Measurements from ENCODE around the gene SDC1. TPM values are rescaled to one million over a fixed set of nuclear protein-coding genes. Genes with fewer than 3 reads are reported as not detected.
A peak's percentile ranks its signal among the peaks of the same experiment; 100 is the strongest.
"Not testable (repeated sequence)": the region's sequence is repeated elsewhere in the genome, so short reads cannot be mapped to it uniquely, and the experiment has no call there.

The SDC1 gene
- polyA plus RNA-seq, 1 of the 3 experiments (the other 2 are of a cell fraction) = 122 TPM

DNA sequence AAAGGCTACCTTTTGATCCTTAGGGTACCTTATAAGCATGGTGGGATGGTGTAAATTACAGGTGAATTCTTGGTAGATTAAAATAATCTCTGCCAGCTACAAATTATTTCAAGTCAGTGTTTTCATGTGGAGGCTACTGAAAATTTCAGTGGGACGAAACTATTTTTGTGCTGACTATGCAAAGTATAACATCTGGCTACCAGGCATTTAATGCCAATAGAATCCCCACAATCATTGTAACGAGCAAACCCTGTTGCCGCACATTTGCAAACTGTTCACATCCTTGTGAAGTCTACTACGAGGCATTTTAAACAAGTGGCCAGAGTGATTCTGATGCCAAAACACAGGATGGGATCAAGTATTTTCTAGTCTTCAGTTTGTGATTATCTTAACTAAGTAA lies 48.1 kb upstream of the SDC1 start:
- H3K79me2 ChIP-seq (ENCODE audit: insufficient read depth) = peaks cover 39% of the 10 kb centered on the region
- WGBS (ENCODE audit: low lambda C conversion rate) = 93% methylated on average over 4 of the region's 4 CpGs
- CTCF ChIA-PET = interaction anchor here (0.6 to 1.8 kb wide), 7 partner anchors 10 to 369 kb away, joined by 3 to 9 read pairs (median 5); no protein-coding TSS in a partner anchor

DNA sequence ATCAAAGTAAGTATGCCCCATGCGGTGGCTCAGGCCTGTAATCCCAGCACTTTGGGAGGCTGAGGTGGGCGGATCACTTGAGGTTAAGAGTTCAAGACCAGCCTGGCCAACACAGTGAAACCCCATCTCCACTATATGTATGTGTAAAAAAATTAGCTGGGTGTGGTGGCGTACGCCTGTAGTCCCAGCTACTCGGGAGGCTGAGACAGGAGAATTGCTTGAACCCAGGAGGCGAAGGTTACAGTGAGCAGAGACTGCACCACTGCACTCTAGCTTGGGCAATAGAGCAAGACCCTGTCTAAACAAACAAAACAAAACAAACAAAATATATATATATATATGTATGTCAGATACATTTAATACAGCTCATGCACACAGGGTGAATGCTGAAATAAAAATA lies 43.4 kb upstream of the SDC1 start:
- WGBS (ENCODE audit: low lambda C conversion rate) = 85% methylated on average over 6 of the region's 6 CpGs
- CTCF ChIA-PET = interaction anchor here (0.7 to 2.1 kb wide), 8 partner anchors 10 to 651 kb away, joined by 3 to 11 read pairs (median 3); partner anchors contain the start of gene SDC1

More for the DNA sequence above, 48.1 kb upstream of the SDC1 start:
- no peak overlapping the region for H3K9ac ChIP-seq
- no peaks in the 10 kb centered on the region for H4K20me1 ChIP-seq (ENCODE audit: insufficient read depth)
- H2AFZ ChIP-seq (ENCODE audit: low read depth) = no peak overlapping the region
- H3K9me2 ChIP-seq = no peaks in the 10 kb centered on the region
- H3K4me1 ChIP-seq (ENCODE audit: control insufficient read depth in 1 of 2, insufficient read depth in 2 of 2, low read depth in 1 of 2, low read length in 1 of 2) = no peaks in the 10 kb centered on the region; a peak in 2 of 4 replicates
- H3K36me3 ChIP-seq (replicated peaks in 1 of 2; ENCODE audit: control insufficient read depth in 1 of 2, insufficient read depth in 2 of 2, low read length in 1 of 2) = peaks cover 78 to 83% of the 10 kb centered on the region in 2 experiments
- TF ChIP-seq, protein P1, sequence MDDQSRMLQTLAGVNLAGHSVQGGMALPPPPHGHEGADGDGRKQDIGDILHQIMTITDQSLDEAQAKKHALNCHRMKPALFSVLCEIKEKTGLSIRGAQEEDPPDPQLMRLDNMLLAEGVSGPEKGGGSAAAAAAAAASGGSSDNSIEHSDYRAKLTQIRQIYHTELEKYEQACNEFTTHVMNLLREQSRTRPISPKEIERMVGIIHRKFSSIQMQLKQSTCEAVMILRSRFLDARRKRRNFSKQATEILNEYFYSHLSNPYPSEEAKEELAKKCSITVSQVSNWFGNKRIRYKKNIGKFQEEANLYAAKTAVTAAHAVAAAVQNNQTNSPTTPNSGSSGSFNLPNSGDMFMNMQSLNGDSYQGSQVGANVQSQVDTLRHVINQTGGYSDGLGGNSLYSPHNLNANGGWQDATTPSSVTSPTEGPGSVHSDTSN (IDR thresholded peaks at IDR 0.05) = no peak
- TF ChIP-seq RFX5 (IDR thresholded peaks at IDR 0.05; ENCODE audit: low read length) (no peak), RCOR1 (IDR thresholded peaks at IDR 0.05; ENCODE audit: low read length) (no peak), TCF12 (IDR thresholded peaks at IDR 0.05) (no peak), MXI1 (IDR thresholded peaks at IDR 0.05; ENCODE audit: low read depth, low read length) (no peak), TAF1 (IDR thresholded peaks at IDR 0.05; ENCODE audit: borderline replicate concordance, low read depth, low read length) (no peak)
- TF ChIP-seq, protein P2, sequence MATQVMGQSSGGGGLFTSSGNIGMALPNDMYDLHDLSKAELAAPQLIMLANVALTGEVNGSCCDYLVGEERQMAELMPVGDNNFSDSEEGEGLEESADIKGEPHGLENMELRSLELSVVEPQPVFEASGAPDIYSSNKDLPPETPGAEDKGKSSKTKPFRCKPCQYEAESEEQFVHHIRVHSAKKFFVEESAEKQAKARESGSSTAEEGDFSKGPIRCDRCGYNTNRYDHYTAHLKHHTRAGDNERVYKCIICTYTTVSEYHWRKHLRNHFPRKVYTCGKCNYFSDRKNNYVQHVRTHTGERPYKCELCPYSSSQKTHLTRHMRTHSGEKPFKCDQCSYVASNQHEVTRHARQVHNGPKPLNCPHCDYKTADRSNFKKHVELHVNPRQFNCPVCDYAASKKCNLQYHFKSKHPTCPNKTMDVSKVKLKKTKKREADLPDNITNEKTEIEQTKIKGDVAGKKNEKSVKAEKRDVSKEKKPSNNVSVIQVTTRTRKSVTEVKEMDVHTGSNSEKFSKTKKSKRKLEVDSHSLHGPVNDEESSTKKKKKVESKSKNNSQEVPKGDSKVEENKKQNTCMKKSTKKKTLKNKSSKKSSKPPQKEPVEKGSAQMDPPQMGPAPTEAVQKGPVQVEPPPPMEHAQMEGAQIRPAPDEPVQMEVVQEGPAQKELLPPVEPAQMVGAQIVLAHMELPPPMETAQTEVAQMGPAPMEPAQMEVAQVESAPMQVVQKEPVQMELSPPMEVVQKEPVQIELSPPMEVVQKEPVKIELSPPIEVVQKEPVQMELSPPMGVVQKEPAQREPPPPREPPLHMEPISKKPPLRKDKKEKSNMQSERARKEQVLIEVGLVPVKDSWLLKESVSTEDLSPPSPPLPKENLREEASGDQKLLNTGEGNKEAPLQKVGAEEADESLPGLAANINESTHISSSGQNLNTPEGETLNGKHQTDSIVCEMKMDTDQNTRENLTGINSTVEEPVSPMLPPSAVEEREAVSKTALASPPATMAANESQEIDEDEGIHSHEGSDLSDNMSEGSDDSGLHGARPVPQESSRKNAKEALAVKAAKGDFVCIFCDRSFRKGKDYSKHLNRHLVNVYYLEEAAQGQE (IDR thresholded peaks at IDR 0.05; ENCODE audit: low read depth, low read length) = no peak
- no peak for DNase-seq
- no peak overlapping the region for H3K4me2 ChIP-seq
- H3K27me3 ChIP-seq (ENCODE audit: insufficient read depth) = no peaks in the 10 kb centered on the region
- no peak overlapping the region for H3K4me3 ChIP-seq (ENCODE audit: low read depth in 2 of 2, low read length in 1 of 2)
- POLR2A ChIA-PET = no interaction called here
- H3F3A ChIP-seq (replicated peaks; ENCODE audit: insufficient read depth) = peaks cover 9% of the 10 kb centered on the region
- H3K9me3 ChIP-seq = no peaks in the 10 kb centered on the region
- H3K27ac ChIP-seq (ENCODE audit: low read depth in 2 of 2, low read length in 1 of 2) = 0 out of 4 replicates have a peak overlapping the region, but pooled peaks of 1 of the 2 experiments have one; percentile 22

More for the DNA sequence above, 43.4 kb upstream of the SDC1 start:
- H3K4me3 ChIP-seq (ENCODE audit: low read depth in 2 of 2, low read length in 1 of 2); H3K27ac ChIP-seq (ENCODE audit: low read depth in 2 of 2, low read length in 1 of 2); H3K4me1 ChIP-seq (ENCODE audit: control insufficient read depth in 1 of 2, insufficient read depth in 2 of 2, low read depth in 1 of 2, low read length in 1 of 2); H4K20me1 ChIP-seq (ENCODE audit: insufficient read depth); H3K27me3 ChIP-seq (ENCODE audit: insufficient read depth); H2AFZ ChIP-seq (ENCODE audit: low read depth); H3K9me2 ChIP-seq; H3K9ac ChIP-seq; POLR2A ChIA-PET; H3K9me3 ChIP-seq; H3K4me2 ChIP-seq; H3F3A ChIP-seq (replicated peaks; ENCODE audit: insufficient read depth); DNase-seq: not testable (repeated sequence)
- peaks cover 50 to 62% of the 10 kb centered on the region in 2 experiments for H3K36me3 ChIP-seq (replicated peaks in 1 of 2; ENCODE audit: control insufficient read depth in 1 of 2, insufficient read depth in 2 of 2, low read length in 1 of 2)
- H3K79me2 ChIP-seq (ENCODE audit: insufficient read depth) = peaks cover 34% of the 10 kb centered on the region; the same call in 1 of the 2 replicates
